HepG2 (cell line): Measurements from ENCODE around the gene JKAMP.

ENCODE experiments used
- HMGXB4 ChIP-seq, 2 experiments: sonication (generic) in 1 of 2; formaldehyde crosslinking in 1 of 2; IDR thresholded peaks; 2 replicates each; pipeline versions ENCODE4 v1.4.0 to v1.6.1; 2018 to 2020; ENCODE audit warnings: missing genetic modification reagents in 2 of 2, borderline replicate concordance in 1 of 2, low read depth in 1 of 2, mild to moderate bottlenecking in 1 of 2, missing biosample characterization in 1 of 2
- MAFK ChIP-seq, 2 experiments: IDR thresholded peaks in 1 of 2; conservative IDR thresholded peaks in 1 of 2; 2 replicates each; pipeline ENCODE4 v1.6.1; 2011; ENCODE audit warnings: improper control_type of control experiment in 2 of 2, low read length in 2 of 2
- MAX ChIP-seq: IDR thresholded peaks from 2 replicates; pipeline ENCODE4 v1.6.1; 2012; ENCODE audit warnings: inconsistent platforms
- SP4 ChIP-seq: sonication (generic); formaldehyde crosslinking; IDR thresholded peaks from 2 replicates; pipeline ENCODE4 v1.8.1; 2023; ENCODE audit warnings: mild to moderate bottlenecking, missing genetic modification reagents
- SUZ12 ChIP-seq: fragments of 150-350 bp; IDR thresholded peaks from 2 replicates; pipeline ENCODE4 v1.6.1; 2014; ENCODE audit warnings: low read depth, low read length
- YY1 ChIP-seq: IDR thresholded peaks from 2 replicates; pipeline ENCODE4 v1.6.1; 2011; ENCODE audit warnings: low read length, low read depth, moderate library complexity, mild to moderate bottlenecking; ENCODE audit not compliant: insufficient read depth, insufficient replicate concordance
- ZBTB49 ChIP-seq: sonication (generic); formaldehyde crosslinking; IDR thresholded peaks from 2 replicates; pipeline ENCODE4 v1.4.0; 2020; ENCODE audit warnings: missing genetic modification reagents, borderline replicate concordance
- ZNF570 ChIP-seq: sonication (generic); formaldehyde crosslinking; IDR thresholded peaks from 2 replicates; pipeline ENCODE4 v1.4.0; 2020; ENCODE audit warnings: mild to moderate bottlenecking, missing genetic modification reagents, borderline replicate concordance

GRCh38 chr14:59481871-59482540 is 2.3 kb upstream of the JKAMP start:
- TF ChIP-seq ZNF570 (CRISPR knock-in tag), result no peak
- no peak for TF ChIP-seq MAFK (conservative IDR thresholded peaks at IDR 0.05 in 1 of 2, IDR thresholded peaks at IDR 0.05 in 1 of 2; ENCODE audit: low read length in 2 of 2)
- TF ChIP-seq MAX, result no peak
- no peak for TF ChIP-seq SUZ12
- no peak for TF ChIP-seq ZBTB49 (CRISPR knock-in tag)
- TF ChIP-seq HMGXB4 (CRISPR knock-in tag; IDR thresholded peaks at IDR 0.05; ENCODE audit: borderline replicate concordance in 1 of 2, low read depth in 1 of 2), result no peak
- TF ChIP-seq YY1, result no peak
- no peak for TF ChIP-seq SP4 (CRISPR knock-in tag)
